SK-N-SH (cell line): ENCODE data around the gene YPEL3. TPM values are rescaled to one million over a fixed set of nuclear protein-coding genes. Genes with fewer than 3 reads are reported as not detected.

Source experiments
- CTCF ChIA-PET: fragments of 300-600, 350-600 bp; formaldehyde crosslinking; extraction: SDS; loops from one replicate; lab custom pipeline; 2021; lab: Yijun Ruan, JAX
- POLR2A ChIA-PET: fragments of 350-600 bp; sonication (Branson Sonifier 250); formaldehyde crosslinking; extraction: SDS; loops from one replicate; lab custom pipeline; 2020; ENCODE audit warnings: antibody characterized with exemption, inconsistent platforms; lab: Yijun Ruan, JAX
- DNase-seq: peaks from one replicate; pipeline ENCODE4 v3.0.0; 2012
- H2AFZ ChIP-seq: fragments of 200-600 bp; sonication (generic); 2 replicates; pipeline ENCODE4 v1.8.1; 2016; ENCODE audit warnings: antibody characterized with exemption, mild to moderate bottlenecking, low read depth
- H3F3A ChIP-seq: fragments of 200-600 bp; sonication (generic); replicated peaks from 2 replicates; pipeline ENCODE3; 2016; ENCODE audit warnings: antibody characterized with exemption, mild to moderate bottlenecking; ENCODE audit not compliant: insufficient read depth
- H3K27ac ChIP-seq, 2 experiments: fragments of 200-500 bp in 1 of 2; fragments of 200-600 bp in 1 of 2; sonication (Bioruptor generic) in 1 of 2; sonication (generic), shearing (Covaris generic) in 1 of 2; 2 replicates each; pipeline versions ENCODE4 v1.5.1 to v1.6.1; 2014 to 2016; ENCODE audit warnings: low read depth in 2 of 2, inconsistent platforms in 1 of 2, low read length in 1 of 2, mild to moderate bottlenecking in 1 of 2, mixed read lengths in 1 of 2
- H3K27me3 ChIP-seq: fragments of 200-600 bp; sonication (generic), shearing (Covaris generic); 2 replicates; pipeline ENCODE4 v1.6.1; 2016; ENCODE audit warnings: mixed run types; ENCODE audit not compliant: insufficient read depth
- H3K36me3 ChIP-seq, 2 experiments: fragments of 200-500 bp in 1 of 2; fragments of 200-600 bp in 1 of 2; sonication (Bioruptor generic) in 1 of 2; sonication (generic) in 1 of 2; replicated peaks in 1 of 2; 2 replicates each; pipeline versions ENCODE3 to v1.5.1; 2014 to 2016; ENCODE audit warnings: low read length in 1 of 2, mild to moderate bottlenecking in 1 of 2; ENCODE audit not compliant: insufficient read depth in 2 of 2, control insufficient read depth in 1 of 2
- H3K4me1 ChIP-seq, 2 experiments: fragments of 200-500 bp in 1 of 2; fragments of 200-600 bp in 1 of 2; sonication (Bioruptor generic) in 1 of 2; sonication (generic), shearing (Covaris generic) in 1 of 2; 2 replicates each; pipeline versions ENCODE4 v1.5.1 to v1.6.1; 2014 to 2016; ENCODE audit warnings: low read depth in 1 of 2, low read length in 1 of 2, mixed run types in 1 of 2; ENCODE audit not compliant: insufficient read depth in 2 of 2, control insufficient read depth in 1 of 2
- H3K4me2 ChIP-seq: fragments of 200-600 bp; sonication (generic), shearing (Covaris generic); 2 replicates; pipeline ENCODE4 v1.6.1; 2017; ENCODE audit warnings: mixed run types
- H3K4me3 ChIP-seq, 2 experiments: fragments of 200-500 bp in 1 of 2; fragments of 200-600 bp in 1 of 2; sonication (Bioruptor generic) in 1 of 2; sonication (generic), shearing (Covaris generic) in 1 of 2; 2 replicates each; pipeline versions ENCODE4 v1.5.1 to v1.8.1; 2014 to 2016; ENCODE audit warnings: low read depth in 2 of 2, inconsistent platforms in 1 of 2, low read length in 1 of 2, mild to moderate bottlenecking in 1 of 2, mixed read lengths in 1 of 2, moderate library complexity in 1 of 2
- H3K79me2 ChIP-seq: fragments of 200-600 bp; sonication (generic); 2 replicates; pipeline ENCODE4 v1.8.1; 2017; ENCODE audit warnings: mild to moderate bottlenecking; ENCODE audit not compliant: insufficient read depth
- H3K9ac ChIP-seq: fragments of 200-600 bp; sonication (generic); 2 replicates; pipeline ENCODE4 v1.6.1; 2017; ENCODE audit warnings: mixed run types
- H3K9me2 ChIP-seq: fragments of 200-600 bp; sonication (generic); 2 replicates; pipeline ENCODE4 v1.6.1; 2017; ENCODE audit warnings: mixed run types
- H3K9me3 ChIP-seq: fragments of 200-600 bp; sonication (generic); 2 replicates; pipeline ENCODE4 v1.6.1; 2017; ENCODE audit warnings: mixed run types, mild to moderate bottlenecking, moderate library complexity
- H4K20me1 ChIP-seq: fragments of 200-600 bp; sonication (generic); 2 replicates; pipeline ENCODE4 v1.6.1; 2017; ENCODE audit warnings: mild to moderate bottlenecking, mixed run types; ENCODE audit not compliant: insufficient read depth
- CHD2 ChIP-seq: fragments of 150-350 bp; IDR thresholded peaks from 2 replicates; pipeline ENCODE4 v1.6.1; 2018; ENCODE audit warnings: low read length; ENCODE audit not compliant: partially characterized antibody
- EP300 ChIP-seq, 2 experiments: IDR thresholded peaks; 2 replicates each; pipeline versions ENCODE4 v1.4.0 to v1.6.1; 2012; ENCODE audit warnings: borderline replicate concordance in 1 of 2, low read depth in 1 of 2, low read length in 1 of 2
- GABPA ChIP-seq: IDR thresholded peaks from 2 replicates; pipeline ENCODE4 v1.4.0; 2012; ENCODE audit warnings: low read depth, mild to moderate bottlenecking
- GATA2 ChIP-seq: sonication (generic); formaldehyde crosslinking; IDR thresholded peaks from 2 replicates; pipeline ENCODE4 v1.5.0; 2020; ENCODE audit warnings: mild to moderate bottlenecking, missing genetic modification reagents
- MAX ChIP-seq: IDR thresholded peaks from 2 replicates; pipeline ENCODE4 v1.4.0; 2012; ENCODE audit warnings: low read depth
- MXI1 ChIP-seq: IDR thresholded peaks from 2 replicates; pipeline ENCODE4 v1.6.1; 2012; ENCODE audit warnings: mild to moderate bottlenecking, low read depth, low read length, improper control_type of control experiment
- NFIC ChIP-seq: IDR thresholded peaks from 2 replicates; pipeline ENCODE4 v1.4.0; 2012; ENCODE audit warnings: borderline replicate concordance
- RCOR1 ChIP-seq: fragments of 150-350 bp; IDR thresholded peaks from 2 replicates; pipeline ENCODE4 v1.6.1; 2017; ENCODE audit warnings: antibody characterized with exemption, low read length
- RXRA ChIP-seq: IDR thresholded peaks from 2 replicates; pipeline ENCODE4 v1.4.0; 2012; ENCODE audit warnings: low read depth, mild to moderate bottlenecking, borderline replicate concordance
- SIN3A ChIP-seq: IDR thresholded peaks from 2 replicates; pipeline ENCODE4 v1.6.1; 2012; ENCODE audit warnings: low read depth, mild to moderate bottlenecking, low read length, moderate library complexity, borderline replicate concordance
- TEAD4 ChIP-seq: IDR thresholded peaks from 2 replicates; pipeline ENCODE4 v1.4.0; 2012; ENCODE audit warnings: mild to moderate bottlenecking, borderline replicate concordance; ENCODE audit not compliant: insufficient read depth
- YY1 ChIP-seq: IDR thresholded peaks from 2 replicates; pipeline ENCODE4 v1.4.0; 2012; ENCODE audit warnings: low read depth, mild to moderate bottlenecking
- ZBTB33 ChIP-seq: IDR thresholded peaks from 2 replicates; pipeline ENCODE4 v1.4.0; 2012; ENCODE audit warnings: low read depth, borderline replicate concordance
- polyA plus RNA-seq, 3 experiments: library from polyadenylated mRNA; depleted of rRNA; stranded (reverse); fragments of >200 nt; gene quantifications; 2 replicates each; pipeline ENCODE4 v1.2.3, GENCODE V29; 2012
- TF ChIP-seq, protein P1 (sequence below): fragments of 150-350 bp; IDR thresholded peaks from 2 replicates; pipeline ENCODE4 v1.6.1; 2016; ENCODE audit warnings: mild to moderate bottlenecking, low read depth, low read length

YPEL3 gene
- polyA plus RNA-seq, 1 of the 3 experiments (the other 2 are of a cell fraction): 36.6 TPM

DNA sequence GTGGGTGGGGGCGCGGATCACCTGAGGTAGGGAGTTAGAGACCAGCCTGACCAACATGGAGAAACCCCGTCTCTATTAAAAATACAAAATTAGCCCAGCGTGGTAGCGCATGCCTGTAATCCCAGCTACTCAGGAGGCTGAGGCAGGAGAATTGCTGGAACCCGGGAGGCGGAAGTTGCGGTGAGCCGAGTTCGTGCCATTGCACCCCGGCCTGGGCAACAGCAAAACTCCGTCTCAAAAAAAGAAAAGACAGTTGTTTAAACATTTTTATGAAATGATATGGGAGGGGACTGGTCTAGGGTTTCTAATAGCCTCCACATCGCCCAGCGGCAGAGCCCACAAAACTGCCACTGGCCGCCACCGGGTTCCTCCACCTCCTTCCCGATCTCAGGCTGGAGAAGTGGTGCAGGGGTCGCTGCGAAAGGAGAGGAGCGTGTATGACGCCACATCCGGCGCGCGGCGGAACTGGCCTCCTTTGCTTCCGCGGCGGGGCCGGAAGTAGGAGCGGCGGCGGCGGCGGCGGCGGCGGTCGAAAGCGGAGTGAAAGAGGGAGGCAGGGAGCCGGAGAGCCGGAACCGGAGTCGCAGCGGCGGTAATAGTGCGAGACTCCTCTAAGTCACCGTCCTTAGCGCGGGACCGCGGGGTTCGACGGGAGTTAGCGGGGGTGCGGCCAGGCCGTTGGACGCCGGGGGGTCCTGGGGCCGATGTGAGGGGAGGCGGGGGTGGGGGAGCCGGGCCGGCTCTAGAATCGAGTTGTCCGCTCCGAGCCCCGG is 20.3 kb downstream of the YPEL3 start, which contains the start of gene PPP4C (continued):
- TF ChIP-seq, protein P1, sequence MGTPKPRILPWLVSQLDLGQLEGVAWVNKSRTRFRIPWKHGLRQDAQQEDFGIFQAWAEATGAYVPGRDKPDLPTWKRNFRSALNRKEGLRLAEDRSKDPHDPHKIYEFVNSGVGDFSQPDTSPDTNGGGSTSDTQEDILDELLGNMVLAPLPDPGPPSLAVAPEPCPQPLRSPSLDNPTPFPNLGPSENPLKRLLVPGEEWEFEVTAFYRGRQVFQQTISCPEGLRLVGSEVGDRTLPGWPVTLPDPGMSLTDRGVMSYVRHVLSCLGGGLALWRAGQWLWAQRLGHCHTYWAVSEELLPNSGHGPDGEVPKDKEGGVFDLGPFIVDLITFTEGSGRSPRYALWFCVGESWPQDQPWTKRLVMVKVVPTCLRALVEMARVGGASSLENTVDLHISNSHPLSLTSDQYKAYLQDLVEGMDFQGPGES: no peak
- TF ChIP-seq RCOR1: no peak
- TF ChIP-seq MAX: peak; percentile 70
- no peak for TF ChIP-seq CHD2
- TF ChIP-seq EP300 (IDR thresholded peaks at IDR 0.05; ENCODE audit: borderline replicate concordance in 1 of 2, low read depth in 1 of 2, low read length in 1 of 2): peak in 1 of 2 experiments; percentile 53; a peak in 1 of 4 replicates

- ChIA-PET POLR2A (interaction anchor here (0.6 kb wide), 1 partner anchor 21 kb away, joined by 3 read pairs; the partner anchor contains the start of gene TBX6), CTCF (interaction anchor here (1.4 to 1.9 kb wide), 3 partner anchors 9 to 39 kb away, joined by 4 to 8 read pairs (median 4); partner anchors contain the start of genes TBX6 and TLCD3B)
- Histone ChIP-seq H3K4me1 (peaks cover 19 to 24% of the 10 kb centered on the region in 2 experiments), H3K27me3 (no peaks in the 10 kb centered on the region), H3K4me2 (peak overlapping the region; percentile 100), H3K36me3 (peaks cover 45 to 65% of the 10 kb centered on the region in 2 experiments), H3K4me3 (no peak overlapping the region), H3K27ac (peak overlapping the region in 1 of 2 experiments; percentile 8; a peak in 1 of 4 replicates), H2AFZ (no peak overlapping the region), H3K79me2 (peaks cover 70% of the 10 kb centered on the region), H3K9ac (no peak overlapping the region), H3K9me3 (no peaks in the 10 kb centered on the region), H4K20me1 (peaks cover 59% of the 10 kb centered on the region), H3K9me2 (no peaks in the 10 kb centered on the region), H3F3A (peaks cover 76% of the 10 kb centered on the region)
- no peak for TF ChIP-seq SIN3A
- no peak for TF ChIP-seq RXRA
- TF ChIP-seq EP300 (IDR thresholded peaks at IDR 0.05; ENCODE audit: borderline replicate concordance in 1 of 2, low read depth in 1 of 2, low read length in 1 of 2): no peak
- TF ChIP-seq GABPA: no peak
- TF ChIP-seq NFIC: no peak
- TF ChIP-seq ZBTB33: no peak
- no peak for TF ChIP-seq MXI1
- TF ChIP-seq YY1: no peak
- TF ChIP-seq CHD2: no peak
- TF ChIP-seq GATA2 (CRISPR knock-in tag): no peak
- no peak for TF ChIP-seq TEAD4
- no peak for DNase-seq
These were observed 25.5 kb downstream of the YPEL3 start for GRCh38 chr16:30070490-30070889.
